IPS DF 19.7 (cell line): ENCODE measurements around the gene HS1BP3.

Source experiments
- DNase-seq: peaks from one replicate; pipeline ENCODE4 v3.0.0-alpha.2; 2013; ENCODE audit warnings: low read depth, low spot score

Gene HS1BP3

GRCh38 chr2:20572221-20572620 is 78.7 kb downstream of the HS1BP3 start:
- no peak for DNase-seq

- DNase-seq = no peak
Measured at GRCh38 chr2:20571644-20572215, 79.2 kb downstream of the HS1BP3 start.

GRCh38 chr2:20571231-20571630 is 79.7 kb downstream of the HS1BP3 start:
- no peak for DNase-seq

- no peak for DNase-seq
Measured at GRCh38 chr2:20570249-20570648, 80.6 kb downstream of the HS1BP3 start.

GRCh38 chr2:20569464-20570223 is 81.3 kb downstream of the HS1BP3 start:
- no peak for DNase-seq

DNA sequence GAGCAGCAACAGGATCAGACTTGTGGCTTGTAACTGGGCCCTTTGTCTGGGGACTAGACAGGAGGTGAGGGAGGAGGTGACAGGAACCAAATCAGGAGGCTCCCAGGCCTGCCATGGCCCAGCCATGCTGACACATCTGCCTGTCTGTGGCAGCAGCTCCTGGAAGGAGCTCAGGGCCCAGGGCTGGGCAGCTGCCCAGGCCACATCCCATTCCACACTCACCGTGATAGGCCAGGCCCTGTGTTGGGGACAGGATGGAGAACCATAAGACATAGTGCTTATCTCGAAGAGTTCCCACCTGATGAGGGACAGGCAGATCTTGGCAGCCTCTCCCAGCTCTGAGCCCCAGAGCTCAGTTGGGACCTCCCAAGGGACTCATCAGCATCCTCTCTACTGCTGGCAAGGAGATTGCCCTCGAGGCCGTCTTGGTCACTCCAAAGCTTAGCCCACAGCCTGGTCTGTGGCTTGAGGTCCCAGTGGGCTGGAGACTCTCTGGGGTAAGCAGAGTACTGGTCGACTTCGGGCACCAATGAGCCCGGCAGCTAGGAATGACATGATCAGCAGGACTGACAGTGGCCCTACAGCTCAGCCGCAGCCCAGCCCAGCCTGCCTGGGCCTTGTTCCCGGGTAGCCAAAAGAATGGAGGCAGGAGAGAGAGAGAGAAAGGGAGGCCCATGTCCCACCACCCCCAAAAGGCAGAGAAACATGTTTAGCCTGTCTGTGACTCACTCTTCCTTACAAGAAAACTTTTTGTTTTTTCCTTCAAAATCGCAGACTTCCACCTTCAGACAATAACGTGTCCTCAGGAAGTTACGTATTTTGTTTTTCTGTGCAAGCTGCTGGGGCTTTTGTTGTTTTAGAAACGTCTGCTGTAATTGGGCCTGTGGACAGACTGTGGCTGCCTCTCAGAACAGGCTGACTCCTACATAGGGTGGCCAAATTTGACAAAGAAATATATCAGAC is 82.1 kb downstream of the HS1BP3 start:
- DNase-seq = no peak

GRCh38 chr2:20567926-20568179 is 83.0 kb downstream of the HS1BP3 start:
- no peak for DNase-seq
